ENCODE results near the gene SERPINB1. TPM values are rescaled to one million over a fixed set of nuclear protein-coding genes. Genes with fewer than 3 reads are reported as not detected.

SERPINB1 gene
- total RNA-seq, 1 experiment from 2014 or later: 73.2 TPM

DNA sequence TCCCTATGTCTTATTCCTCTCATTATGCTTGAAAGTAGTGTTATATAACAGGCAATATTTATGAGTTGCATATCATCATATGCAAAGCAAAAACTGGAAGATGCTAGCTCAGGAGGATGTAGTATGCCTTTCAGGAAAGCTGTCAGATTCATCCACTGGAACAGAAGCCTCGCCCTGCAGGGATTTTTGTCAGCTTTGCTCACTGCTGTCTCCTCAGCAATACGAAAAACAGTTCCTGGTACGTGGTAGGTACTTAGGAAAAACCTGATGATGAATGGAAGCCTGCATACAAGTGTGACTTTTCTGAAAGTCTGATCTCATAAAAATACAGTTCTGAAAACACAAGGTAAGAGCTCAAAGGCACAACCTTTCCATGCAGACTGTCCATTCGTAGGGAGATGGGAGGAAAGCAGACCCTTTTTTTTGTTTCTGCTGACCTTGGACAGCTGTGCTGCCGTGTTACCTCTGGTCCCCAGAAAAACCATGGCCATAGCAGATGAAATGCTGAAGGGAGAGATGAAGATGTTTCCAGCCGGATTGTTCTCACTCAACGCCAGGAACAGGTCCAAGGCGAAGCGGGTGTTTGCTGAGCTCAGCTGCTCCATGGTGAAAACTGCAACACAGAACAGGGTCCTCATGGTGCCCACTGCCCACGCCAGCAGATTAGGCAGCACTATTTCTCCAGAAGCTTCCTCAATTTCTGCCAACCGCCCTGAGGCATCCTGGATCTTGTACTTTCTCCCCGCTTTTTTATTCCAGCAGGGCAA is 1.5 kb downstream of the SERPINB1 start:
- Histone ChIP-seq H3K79me2 (ENCODE audit: insufficient read depth, low read length) (peaks cover 10% of the 10 kb centered on the region; the same call in 1 of the 2 replicates), H3K4me3 (replicated peaks in 1 of 2; ENCODE audit: low read depth in 1 of 2, low read length in 2 of 2) (peak overlapping the region; percentile 70 to 71), H3K4me2 (ENCODE audit: low read length) (peak overlapping the region; percentile 96), H3K4me1 (ENCODE audit: control insufficient read depth in 1 of 2, insufficient read depth in 2 of 2, low read length in 2 of 2) (peaks cover 50 to 67% of the 10 kb centered on the region in 2 experiments), H3K9ac (ENCODE audit: low read length) (peak overlapping the region; percentile 73), H3K27ac (ENCODE audit: low read depth, low read length) (peak overlapping the region; percentile 64), H2AFZ (ENCODE audit: low read depth, low read length, poor library complexity, severe bottlenecking) (no peak overlapping the region), H3K9me2 (ENCODE audit: insufficient read depth) (no peaks in the 10 kb centered on the region), H3K9me3 (ENCODE audit: control insufficient read depth in 1 of 2, insufficient read depth in 1 of 2, low read depth in 1 of 2, low read length in 2 of 2) (no peaks in the 10 kb centered on the region), H3K36me3 (ENCODE audit: control insufficient read depth in 1 of 2, insufficient read depth in 2 of 2, low read length in 2 of 2) (peaks cover 7 to 13% of the 10 kb centered on the region in 2 experiments; a peak in 2 of 4 replicates), H4K20me1 (ENCODE audit: insufficient read depth) (no peaks in the 10 kb centered on the region), H3K27me3 (ENCODE audit: insufficient read depth, low read length) (no peaks in the 10 kb centered on the region)
- intact Hi-C loops (cut with micrococcal nuclease): loop anchor here (1.0 kb wide), 1 partner anchor 49 kb away; no protein-coding TSS in a partner anchor
- no peak for ATAC-seq
- TF ChIP-seq SP1 (IDR thresholded peaks at IDR 0.05; ENCODE audit: low read depth): no peak
- TF ChIP-seq, protein P1, sequence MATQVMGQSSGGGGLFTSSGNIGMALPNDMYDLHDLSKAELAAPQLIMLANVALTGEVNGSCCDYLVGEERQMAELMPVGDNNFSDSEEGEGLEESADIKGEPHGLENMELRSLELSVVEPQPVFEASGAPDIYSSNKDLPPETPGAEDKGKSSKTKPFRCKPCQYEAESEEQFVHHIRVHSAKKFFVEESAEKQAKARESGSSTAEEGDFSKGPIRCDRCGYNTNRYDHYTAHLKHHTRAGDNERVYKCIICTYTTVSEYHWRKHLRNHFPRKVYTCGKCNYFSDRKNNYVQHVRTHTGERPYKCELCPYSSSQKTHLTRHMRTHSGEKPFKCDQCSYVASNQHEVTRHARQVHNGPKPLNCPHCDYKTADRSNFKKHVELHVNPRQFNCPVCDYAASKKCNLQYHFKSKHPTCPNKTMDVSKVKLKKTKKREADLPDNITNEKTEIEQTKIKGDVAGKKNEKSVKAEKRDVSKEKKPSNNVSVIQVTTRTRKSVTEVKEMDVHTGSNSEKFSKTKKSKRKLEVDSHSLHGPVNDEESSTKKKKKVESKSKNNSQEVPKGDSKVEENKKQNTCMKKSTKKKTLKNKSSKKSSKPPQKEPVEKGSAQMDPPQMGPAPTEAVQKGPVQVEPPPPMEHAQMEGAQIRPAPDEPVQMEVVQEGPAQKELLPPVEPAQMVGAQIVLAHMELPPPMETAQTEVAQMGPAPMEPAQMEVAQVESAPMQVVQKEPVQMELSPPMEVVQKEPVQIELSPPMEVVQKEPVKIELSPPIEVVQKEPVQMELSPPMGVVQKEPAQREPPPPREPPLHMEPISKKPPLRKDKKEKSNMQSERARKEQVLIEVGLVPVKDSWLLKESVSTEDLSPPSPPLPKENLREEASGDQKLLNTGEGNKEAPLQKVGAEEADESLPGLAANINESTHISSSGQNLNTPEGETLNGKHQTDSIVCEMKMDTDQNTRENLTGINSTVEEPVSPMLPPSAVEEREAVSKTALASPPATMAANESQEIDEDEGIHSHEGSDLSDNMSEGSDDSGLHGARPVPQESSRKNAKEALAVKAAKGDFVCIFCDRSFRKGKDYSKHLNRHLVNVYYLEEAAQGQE (IDR thresholded peaks at IDR 0.05; ENCODE audit: low read depth): no peak
- TF ChIP-seq POLR2AphosphoS5 (IDR thresholded peaks at IDR 0.05; ENCODE audit: low read depth, low read length): peak; percentile 29; the same call in 1 of the 2 replicates
- ChIA-PET RAD21 (ENCODE audit: low non-redundant PET in 1 of 2, low total read pairs in 2 of 2, uncharacterized antibody in 2 of 2, unreplicated experiment in 2 of 2) (interaction anchor here in 1 of 2 experiments (1.1 kb wide), 1 partner anchor 49 kb away, joined by 3 read pairs; no protein-coding TSS in a partner anchor), CTCF (interaction anchor here (1.6 kb wide), 1 partner anchor 49 kb away, joined by 4 read pairs; no protein-coding TSS in a partner anchor), POLR2A (interaction anchor here (1.4 to 2.3 kb wide), 8 partner anchors 8 to 149 kb away, joined by 3 to 22 read pairs (median 6); no protein-coding TSS in a partner anchor)
- BruUV-seq (replicated peaks): TSS peak; percentile 44
- DNase-seq (ENCODE audit: low read depth, low spot score): no peak
